Measurements from ENCODE around the gene KCTD16.
A peak's percentile ranks its signal among the peaks of the same experiment; 100 is the strongest.

DNA sequence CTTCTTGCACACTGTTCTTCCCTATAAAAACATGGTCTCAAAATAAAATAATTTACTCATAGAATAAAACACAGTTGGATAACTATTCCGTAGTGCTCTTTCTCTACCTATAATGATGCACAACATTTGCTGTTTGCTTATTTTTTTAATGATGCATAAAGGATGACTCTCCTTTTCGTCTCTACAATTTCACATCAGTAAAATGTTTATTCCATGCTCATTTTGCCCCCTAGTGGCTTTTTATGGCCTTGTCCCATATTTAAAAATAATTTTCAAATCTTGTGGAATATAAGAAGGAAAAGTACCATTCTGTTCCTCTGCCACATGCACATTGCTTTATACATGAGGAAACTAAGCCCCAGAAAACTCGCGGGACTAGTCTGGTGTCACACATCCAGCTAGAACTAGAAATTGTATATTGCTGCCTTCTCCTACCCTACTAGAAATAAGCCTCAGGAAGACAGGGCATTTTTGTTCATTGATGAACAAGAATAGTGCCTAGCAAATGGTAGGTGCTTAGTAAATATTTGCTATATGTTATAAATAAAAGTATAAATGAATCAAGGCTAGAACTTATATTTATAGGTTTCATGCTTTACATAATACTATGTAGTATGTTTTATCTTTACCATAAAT is 12.7 kb downstream of the KCTD16 start:
- TF ChIP-seq CTCF (IDR thresholded peaks at IDR 0.05; ENCODE audit: poor library complexity) = peak; percentile 64
- no peak for TF ChIP-seq EZH2phosphoT487 (IDR thresholded peaks at IDR 0.05; ENCODE audit: low read depth, severe bottlenecking, unreplicated experiment)
